Parathyroid adenoma (tissue), 2 donors: ENCODE data around the gene PLPPR4.

ENCODE experiments used
- H2AFZ ChIP-seq: fragments of 300-600 bp; sonication (generic); one replicate; pipeline ENCODE4 v1.7.0; 2017; ENCODE audit warnings: antibody characterized with exemption, mild to moderate bottlenecking
- H3K27ac ChIP-seq: fragments of 300-600 bp; sonication (generic); one replicate; pipeline ENCODE4 v1.7.0; 2017
- H3K27me3 ChIP-seq: fragments of 300-600 bp; sonication (generic); one replicate; pipeline ENCODE4 v1.7.0; 2017; ENCODE audit warnings: low read length; ENCODE audit not compliant: control insufficient read depth, insufficient read depth
- H3K36me3 ChIP-seq: fragments of 300-600 bp; sonication (generic); one replicate; pipeline ENCODE4 v1.7.0; 2017; ENCODE audit warnings: low read length; ENCODE audit not compliant: control insufficient read depth, insufficient read depth
- H3K4me1 ChIP-seq: fragments of 300-600 bp; sonication (generic); one replicate; pipeline ENCODE4 v1.7.0; 2017; ENCODE audit warnings: control low read depth
- H3K4me2 ChIP-seq: fragments of 300-600 bp; sonication (generic); one replicate; pipeline ENCODE4 v1.7.0; 2017; ENCODE audit warnings: low read length
- H3K4me3 ChIP-seq: fragments of 300-600 bp; sonication (generic); one replicate; pipeline ENCODE4 v1.7.0; 2017; ENCODE audit warnings: low read depth, low read length
- H3K79me2 ChIP-seq: fragments of 300-600 bp; sonication (generic); one replicate; pipeline ENCODE4 v1.7.0; 2017; ENCODE audit warnings: control low read depth
- H3K9ac ChIP-seq: fragments of 300-600 bp; sonication (generic); one replicate; pipeline ENCODE4 v1.7.0; 2017; ENCODE audit warnings: mild to moderate bottlenecking
- H3K9me3 ChIP-seq: fragments of 300-600 bp; sonication (generic); one replicate; pipeline ENCODE4 v1.7.0; 2017; ENCODE audit warnings: low read length; ENCODE audit not compliant: control insufficient read depth
- TF ChIP-seq, protein P1 (sequence below): fragments of 300-600 bp; sonication (generic); IDR thresholded peaks from one replicate; pipeline ENCODE4 v1.7.0; 2017; ENCODE audit warnings: antibody characterized with exemption, mild to moderate bottlenecking
- donor health status: primary hyperparathyroidism.

Gene PLPPR4

DNA sequence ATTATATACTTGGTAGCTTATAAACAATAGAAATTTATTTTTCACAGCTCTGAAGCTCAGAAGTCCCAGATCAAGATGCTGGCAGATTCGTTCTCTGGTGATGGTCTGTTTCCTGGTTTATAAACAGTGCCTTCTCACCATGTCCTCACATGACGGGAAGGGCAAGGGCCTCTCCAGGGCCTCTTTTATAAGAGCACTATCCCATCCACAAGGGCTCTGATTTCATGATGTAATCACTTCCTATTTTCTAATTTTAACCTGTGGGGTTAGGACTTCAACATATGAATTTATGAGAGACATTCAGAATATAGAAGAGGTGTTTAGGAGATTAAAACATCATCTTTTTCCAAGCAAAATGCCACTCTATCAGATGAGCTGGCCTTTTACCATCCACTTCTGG lies 32.1 kb upstream of the PLPPR4 start:
- no peaks in the 10 kb centered on the region for H3K36me3 ChIP-seq
- H3K4me1 ChIP-seq, result no peaks in the 10 kb centered on the region
- H3K9ac ChIP-seq, result no peak overlapping the region
- no peaks in the 10 kb centered on the region for H3K9me3 ChIP-seq
- no peak overlapping the region for H3K27ac ChIP-seq
- H3K27me3 ChIP-seq, result no peaks in the 10 kb centered on the region
- no peak overlapping the region for H3K4me2 ChIP-seq
- H3K4me3 ChIP-seq, result no peak overlapping the region
- no peak overlapping the region for H2AFZ ChIP-seq
- H3K79me2 ChIP-seq, result no peaks in the 10 kb centered on the region
- TF ChIP-seq, protein P1, sequence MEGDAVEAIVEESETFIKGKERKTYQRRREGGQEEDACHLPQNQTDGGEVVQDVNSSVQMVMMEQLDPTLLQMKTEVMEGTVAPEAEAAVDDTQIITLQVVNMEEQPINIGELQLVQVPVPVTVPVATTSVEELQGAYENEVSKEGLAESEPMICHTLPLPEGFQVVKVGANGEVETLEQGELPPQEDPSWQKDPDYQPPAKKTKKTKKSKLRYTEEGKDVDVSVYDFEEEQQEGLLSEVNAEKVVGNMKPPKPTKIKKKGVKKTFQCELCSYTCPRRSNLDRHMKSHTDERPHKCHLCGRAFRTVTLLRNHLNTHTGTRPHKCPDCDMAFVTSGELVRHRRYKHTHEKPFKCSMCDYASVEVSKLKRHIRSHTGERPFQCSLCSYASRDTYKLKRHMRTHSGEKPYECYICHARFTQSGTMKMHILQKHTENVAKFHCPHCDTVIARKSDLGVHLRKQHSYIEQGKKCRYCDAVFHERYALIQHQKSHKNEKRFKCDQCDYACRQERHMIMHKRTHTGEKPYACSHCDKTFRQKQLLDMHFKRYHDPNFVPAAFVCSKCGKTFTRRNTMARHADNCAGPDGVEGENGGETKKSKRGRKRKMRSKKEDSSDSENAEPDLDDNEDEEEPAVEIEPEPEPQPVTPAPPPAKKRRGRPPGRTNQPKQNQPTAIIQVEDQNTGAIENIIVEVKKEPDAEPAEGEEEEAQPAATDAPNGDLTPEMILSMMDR, result no peak

DNA sequence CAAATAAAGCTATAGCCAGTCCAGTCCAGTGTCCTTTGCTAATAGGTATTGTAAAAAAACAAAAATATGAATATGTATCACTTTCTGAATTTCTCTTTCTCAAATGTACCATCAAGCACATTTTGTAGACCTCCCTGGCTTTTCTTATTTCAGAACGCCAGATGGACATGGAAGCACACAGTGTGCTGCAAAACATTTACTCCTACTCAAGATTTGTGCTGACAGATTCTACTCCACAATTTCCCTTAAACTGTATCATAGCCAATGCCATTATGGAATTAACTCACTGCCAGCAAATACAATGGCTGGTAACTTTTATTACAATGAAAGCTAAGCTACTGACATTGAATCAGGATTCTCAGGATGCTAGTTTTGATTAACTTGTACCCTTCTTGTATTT lies 30.8 kb upstream of the PLPPR4 start:
- Histone ChIP-seq H3K9me3 (no peaks in the 10 kb centered on the region), H2AFZ (no peak overlapping the region), H3K36me3 (no peaks in the 10 kb centered on the region), H3K4me1 (no peaks in the 10 kb centered on the region), H3K27ac (no peak overlapping the region), H3K4me2 (no peak overlapping the region), H3K4me3 (no peak overlapping the region), H3K9ac (no peak overlapping the region), H3K79me2 (no peaks in the 10 kb centered on the region), H3K27me3 (no peaks in the 10 kb centered on the region)
- TF ChIP-seq, protein P1, result no peak

DNA sequence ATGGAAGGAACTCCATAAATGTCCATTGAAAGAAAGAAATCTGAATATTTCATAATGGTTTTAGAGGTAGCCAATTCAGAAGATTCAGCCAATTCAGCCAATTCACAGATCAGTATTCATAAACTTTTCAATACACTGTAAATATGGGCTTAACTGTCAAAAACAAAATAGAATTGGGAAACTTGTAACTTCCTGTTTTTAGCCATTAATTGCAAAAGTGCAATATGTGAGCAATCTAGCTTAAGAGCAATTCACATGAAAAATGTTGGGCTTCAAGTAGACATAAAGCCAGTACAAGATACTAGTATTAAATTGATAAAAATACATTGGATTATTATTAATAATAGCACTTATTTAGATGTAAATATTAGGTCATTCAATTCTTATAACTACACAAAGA lies 27.5 kb upstream of the PLPPR4 start:
- Histone ChIP-seq H3K4me1 (no peaks in the 10 kb centered on the region), H3K4me3 (no peak overlapping the region), H3K27me3 (no peaks in the 10 kb centered on the region), H3K9me3 (no peaks in the 10 kb centered on the region), H2AFZ (no peak overlapping the region), H3K36me3 (no peaks in the 10 kb centered on the region), H3K9ac (no peak overlapping the region), H3K27ac (no peak overlapping the region), H3K79me2 (no peaks in the 10 kb centered on the region), H3K4me2 (no peak overlapping the region)
- TF ChIP-seq, protein P1, result no peak

DNA sequence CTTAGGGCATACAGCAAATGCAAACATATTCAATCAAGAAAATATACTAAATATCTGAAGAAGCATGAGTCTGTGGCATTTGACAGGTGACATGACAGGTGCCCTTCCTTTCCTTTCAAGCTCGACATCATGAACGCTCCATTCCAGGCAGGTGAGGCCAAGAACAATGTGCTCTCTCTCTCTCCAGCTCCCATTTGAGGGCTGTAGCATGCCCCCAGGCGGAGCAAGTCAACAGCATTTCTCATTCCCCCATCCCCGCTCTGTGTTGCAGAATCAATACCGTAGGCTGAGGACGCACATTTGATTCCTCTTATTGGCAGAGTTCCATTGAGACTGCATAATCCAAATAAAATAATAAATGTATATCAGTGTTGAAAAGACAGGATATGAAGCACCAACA lies 24.6 kb upstream of the PLPPR4 start:
- TF ChIP-seq, protein P1, result no peak
- Histone ChIP-seq H3K9me3 (no peaks in the 10 kb centered on the region), H3K27ac (no peak overlapping the region), H3K4me2 (no peak overlapping the region), H3K9ac (no peak overlapping the region), H3K4me3 (no peak overlapping the region), H3K27me3 (no peaks in the 10 kb centered on the region), H3K79me2 (no peaks in the 10 kb centered on the region), H3K36me3 (no peaks in the 10 kb centered on the region), H2AFZ (no peak overlapping the region), H3K4me1 (no peaks in the 10 kb centered on the region)

DNA sequence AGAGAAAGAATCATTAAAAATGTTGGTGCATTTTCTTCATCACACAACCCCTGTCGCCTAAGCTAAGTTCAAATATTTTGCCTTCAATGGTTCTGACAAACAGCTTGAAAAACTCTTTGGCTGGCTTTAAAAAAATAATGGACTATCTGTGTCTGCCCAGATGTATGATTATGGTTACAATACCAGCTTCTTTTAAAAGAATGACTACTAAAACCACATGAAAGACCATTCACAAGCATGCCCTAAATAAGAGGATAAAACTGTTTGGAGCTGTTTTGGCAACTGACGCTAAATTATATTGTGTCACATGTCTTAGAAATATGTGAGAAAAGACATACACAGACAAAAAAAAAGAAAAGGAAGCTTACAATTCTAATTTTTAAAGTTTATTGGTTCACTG lies 23.7 kb upstream of the PLPPR4 start:
- Histone ChIP-seq H3K9ac (no peak overlapping the region), H3K4me1 (no peaks in the 10 kb centered on the region), H3K27ac (no peak overlapping the region), H3K27me3 (no peaks in the 10 kb centered on the region), H3K4me3 (no peak overlapping the region), H3K36me3 (no peaks in the 10 kb centered on the region), H3K4me2 (no peak overlapping the region), H3K9me3 (no peaks in the 10 kb centered on the region), H3K79me2 (no peaks in the 10 kb centered on the region), H2AFZ (no peak overlapping the region)
- TF ChIP-seq, protein P1, result no peak
